MM.1S (cell line): Measurements from ENCODE around the gene PPBP.

Experiments used
- EZH2 ChIP-seq: fragments of 300-600 bp; sonication (generic); optimal IDR thresholded peaks from 2 replicates; pipeline ENCODE3; 2017; ENCODE audit warnings: low read depth, mild to moderate bottlenecking, antibody characterized with exemption, low read length, mixed read lengths
- TF ChIP-seq, protein P1 (sequence below): fragments of 300-600 bp; sonication (generic); IDR thresholded peaks from 2 replicates; pipeline ENCODE4 v1.5.1; 2016; ENCODE audit warnings: antibody characterized with exemption, low read length, mixed read lengths

DNA sequence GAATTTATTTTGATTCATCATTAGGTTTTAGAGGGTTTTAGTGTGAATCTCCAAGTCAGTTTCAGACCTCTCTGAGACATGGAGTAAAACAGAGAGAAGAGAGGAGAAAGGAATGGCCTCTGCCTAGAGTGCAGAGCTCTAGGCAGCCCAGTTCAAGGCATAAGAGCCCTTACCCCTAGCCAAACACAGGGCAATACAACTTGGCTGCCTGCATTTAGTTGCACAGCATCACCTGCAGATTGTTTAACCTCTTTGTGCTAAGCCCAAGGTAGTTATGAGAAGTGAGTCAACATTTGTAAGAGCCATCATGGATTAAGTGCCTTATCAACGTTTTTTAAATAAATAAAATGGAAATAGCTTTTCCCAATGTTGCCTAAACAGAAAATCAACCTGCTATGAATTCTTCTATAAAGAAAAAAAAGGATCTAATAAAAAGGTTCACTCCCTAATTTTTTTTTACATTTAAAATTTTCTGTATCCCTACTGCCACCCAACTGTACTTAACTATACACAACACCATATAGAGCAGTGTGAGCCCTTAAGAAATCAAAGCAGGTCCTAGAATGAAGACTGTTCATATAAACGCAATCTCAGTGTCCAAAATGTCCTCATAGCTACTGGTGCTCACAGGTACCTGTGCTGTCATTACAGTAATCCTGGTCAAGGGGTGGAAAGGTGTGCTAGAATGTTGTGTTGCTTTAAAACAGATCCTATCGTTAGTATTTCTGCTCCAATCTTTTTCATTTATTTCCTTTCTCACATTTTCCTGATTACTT is 42.1 kb downstream of the PPBP start:
- TF ChIP-seq, protein P1, sequence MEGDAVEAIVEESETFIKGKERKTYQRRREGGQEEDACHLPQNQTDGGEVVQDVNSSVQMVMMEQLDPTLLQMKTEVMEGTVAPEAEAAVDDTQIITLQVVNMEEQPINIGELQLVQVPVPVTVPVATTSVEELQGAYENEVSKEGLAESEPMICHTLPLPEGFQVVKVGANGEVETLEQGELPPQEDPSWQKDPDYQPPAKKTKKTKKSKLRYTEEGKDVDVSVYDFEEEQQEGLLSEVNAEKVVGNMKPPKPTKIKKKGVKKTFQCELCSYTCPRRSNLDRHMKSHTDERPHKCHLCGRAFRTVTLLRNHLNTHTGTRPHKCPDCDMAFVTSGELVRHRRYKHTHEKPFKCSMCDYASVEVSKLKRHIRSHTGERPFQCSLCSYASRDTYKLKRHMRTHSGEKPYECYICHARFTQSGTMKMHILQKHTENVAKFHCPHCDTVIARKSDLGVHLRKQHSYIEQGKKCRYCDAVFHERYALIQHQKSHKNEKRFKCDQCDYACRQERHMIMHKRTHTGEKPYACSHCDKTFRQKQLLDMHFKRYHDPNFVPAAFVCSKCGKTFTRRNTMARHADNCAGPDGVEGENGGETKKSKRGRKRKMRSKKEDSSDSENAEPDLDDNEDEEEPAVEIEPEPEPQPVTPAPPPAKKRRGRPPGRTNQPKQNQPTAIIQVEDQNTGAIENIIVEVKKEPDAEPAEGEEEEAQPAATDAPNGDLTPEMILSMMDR: no peak
- no peak for TF ChIP-seq EZH2
